Esophagus muscularis mucosa (tissue), 4 donors: ENCODE measurements around the gene ATXN1L. TPM values are rescaled to one million over a fixed set of nuclear protein-coding genes. Genes with fewer than 3 reads are reported as not detected.

ENCODE experiments used
- DNase-seq: peaks from one replicate; pipeline ENCODE4 v3.0.0-alpha.2; 2017; ENCODE audit errors: extremely low spot score
- H3K27ac ChIP-seq, 4 donors: fragments of 200-600 bp; sonication (generic); replicated peaks in 1 of 4; 1 replicate in 3 of 4; 2 replicates in 1 of 4; pipeline ENCODE4 v1.5.1; 2016 to 2019; ENCODE audit warnings: mild to moderate bottlenecking in 1 of 4
- H3K27me3 ChIP-seq, 4 donors: fragments of 200-600 bp; sonication (generic); one replicate each; pipeline versions ENCODE4 v1.5.1 to v1.6.0; 2016 to 2019
- H3K36me3 ChIP-seq, 4 donors: fragments of 200-600 bp; sonication (generic); one replicate each; pipeline ENCODE4 v1.5.1; 2016 to 2019
- H3K4me1 ChIP-seq, 4 donors: fragments of 200-600 bp; sonication (generic); one replicate each; pipeline ENCODE4 v1.5.1; 2016 to 2019
- H3K4me3 ChIP-seq, 4 donors: fragments of 200-600 bp; sonication (generic); 1 replicate in 2 of 4; 2 replicates in 2 of 4; pipeline ENCODE4 v1.5.1; 2016 to 2019; ENCODE audit warnings: mild to moderate bottlenecking in 4 of 4, moderate library complexity in 1 of 4
- H3K9me3 ChIP-seq, 4 donors: fragments of 200-600 bp; sonication (generic); 1 replicate in 3 of 4; 2 replicates in 1 of 4; pipeline ENCODE4 v1.5.1; 2016 to 2019
- EP300 ChIP-seq: sonication (generic); formaldehyde crosslinking; IDR thresholded peaks from one replicate; pipeline ENCODE4 v1.6.1; 2017; ENCODE audit warnings: antibody characterized with exemption
- POLR2A ChIP-seq: fragments of 450-650 bp; IDR thresholded peaks from one replicate; pipeline ENCODE4 v1.6.1; 2017; ENCODE audit warnings: antibody characterized with exemption, moderate library complexity, mild to moderate bottlenecking, low read depth
- POLR2AphosphoS5 ChIP-seq, 2 donors: sonication (generic); formaldehyde crosslinking; IDR thresholded peaks; one replicate each; pipeline ENCODE4 v1.6.1; 2017; ENCODE audit warnings: antibody characterized with exemption in 2 of 2
- WGBS: methylation state at CpG from one replicate; pipeline ENCODE4 v1.1.5; 2018; 5-methylcytosine and 5-hydroxymethylcytosine counted together
- intact Hi-C: fragments of 100-400 bp; cut with DNase I; formaldehyde crosslinking; loops from one replicate; pipeline ENCODE4 v1.15.1; 2023
- total RNA-seq, 4 donors: library from RNA; depleted of rRNA; stranded (reverse); fragments of >200 nt; gene quantifications; one replicate each; pipeline versions ENCODE4 v1.1.0 to v1.2.1, GENCODE V29; 2016
- TF ChIP-seq, protein P1 (sequence below), 3 experiments: fragments of 200-600 bp in 2 of 3; fragments of 450-650 bp in 1 of 3; sonication (generic) in 2 of 3; IDR thresholded peaks; one replicate each; pipeline ENCODE4 v1.5.1; 2017 to 2019; ENCODE audit warnings: antibody characterized with exemption in 3 of 3, mild to moderate bottlenecking in 2 of 3, moderate library complexity in 1 of 3

The ATXN1L gene
- total RNA-seq, 4 donors from 2014 or later, result 32.8 to 54.6 (median 42.9) TPM

DNA sequence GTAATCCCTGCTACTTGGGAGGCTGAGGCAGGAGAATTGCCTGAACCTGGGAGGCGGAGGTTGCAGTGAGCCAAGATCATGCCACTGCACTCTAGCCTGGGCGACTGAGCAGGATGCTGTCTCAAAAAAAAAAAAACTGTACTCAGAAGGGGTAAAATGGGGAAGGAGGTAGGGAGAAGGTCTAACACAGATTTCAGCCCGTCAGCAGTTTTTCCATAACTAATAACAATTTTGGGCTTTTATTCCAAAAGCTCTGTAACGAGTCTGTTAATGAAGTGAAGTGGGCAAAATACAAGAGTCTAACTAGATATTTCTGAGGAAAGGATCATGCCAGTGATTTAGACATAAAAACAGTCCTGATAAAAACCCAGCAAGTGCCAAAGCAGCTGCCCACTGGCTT, 27.4 kb downstream of the ATXN1L start:
- no peaks in the 10 kb centered on the region for H3K9me3 ChIP-seq
- TF ChIP-seq, protein P1, sequence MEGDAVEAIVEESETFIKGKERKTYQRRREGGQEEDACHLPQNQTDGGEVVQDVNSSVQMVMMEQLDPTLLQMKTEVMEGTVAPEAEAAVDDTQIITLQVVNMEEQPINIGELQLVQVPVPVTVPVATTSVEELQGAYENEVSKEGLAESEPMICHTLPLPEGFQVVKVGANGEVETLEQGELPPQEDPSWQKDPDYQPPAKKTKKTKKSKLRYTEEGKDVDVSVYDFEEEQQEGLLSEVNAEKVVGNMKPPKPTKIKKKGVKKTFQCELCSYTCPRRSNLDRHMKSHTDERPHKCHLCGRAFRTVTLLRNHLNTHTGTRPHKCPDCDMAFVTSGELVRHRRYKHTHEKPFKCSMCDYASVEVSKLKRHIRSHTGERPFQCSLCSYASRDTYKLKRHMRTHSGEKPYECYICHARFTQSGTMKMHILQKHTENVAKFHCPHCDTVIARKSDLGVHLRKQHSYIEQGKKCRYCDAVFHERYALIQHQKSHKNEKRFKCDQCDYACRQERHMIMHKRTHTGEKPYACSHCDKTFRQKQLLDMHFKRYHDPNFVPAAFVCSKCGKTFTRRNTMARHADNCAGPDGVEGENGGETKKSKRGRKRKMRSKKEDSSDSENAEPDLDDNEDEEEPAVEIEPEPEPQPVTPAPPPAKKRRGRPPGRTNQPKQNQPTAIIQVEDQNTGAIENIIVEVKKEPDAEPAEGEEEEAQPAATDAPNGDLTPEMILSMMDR (IDR thresholded peaks at IDR 0.05), result no peak
- no peak for TF ChIP-seq EP300
- no peak for TF ChIP-seq POLR2A
- TF ChIP-seq POLR2AphosphoS5 (IDR thresholded peaks at IDR 0.05), result no peak
- no peak overlapping the region for H3K27ac ChIP-seq
- no peaks in the 10 kb centered on the region for H3K4me1 ChIP-seq
- WGBS, result 88% methylated on average over 4 of the region's 4 CpGs
- H3K36me3 ChIP-seq, result peaks cover 0 to 53% (median 27%) of the 10 kb centered on the region in 4 donors
- H3K4me3 ChIP-seq, result no peak overlapping the region
- no peaks in the 10 kb centered on the region for H3K27me3 ChIP-seq
- intact Hi-C loops, result no loop called here
- no peak for DNase-seq

GRCh38 chr16:71878911-71879310, 33.1 kb downstream of the ATXN1L start:
- Histone ChIP-seq H3K36me3 (peaks cover 0 to 57% (median 37%) of the 10 kb centered on the region in 4 donors), H3K4me3 (no peak overlapping the region), H3K27me3 (no peaks in the 10 kb centered on the region), H3K27ac (no peak overlapping the region), H3K9me3 (no peaks in the 10 kb centered on the region), H3K4me1 (peaks cover 11 to 18% (median 16%) of the 10 kb centered on the region in 4 donors)
- intact Hi-C loops, result no loop called here
- no peak for DNase-seq
- 58% methylated on average over 4 of the region's 4 CpGs for WGBS
- TF ChIP-seq EP300 (no peak), POLR2A (no peak), POLR2AphosphoS5 (IDR thresholded peaks at IDR 0.05) (no peak)
- TF ChIP-seq, protein P1 (IDR thresholded peaks at IDR 0.05), result no peak

DNA sequence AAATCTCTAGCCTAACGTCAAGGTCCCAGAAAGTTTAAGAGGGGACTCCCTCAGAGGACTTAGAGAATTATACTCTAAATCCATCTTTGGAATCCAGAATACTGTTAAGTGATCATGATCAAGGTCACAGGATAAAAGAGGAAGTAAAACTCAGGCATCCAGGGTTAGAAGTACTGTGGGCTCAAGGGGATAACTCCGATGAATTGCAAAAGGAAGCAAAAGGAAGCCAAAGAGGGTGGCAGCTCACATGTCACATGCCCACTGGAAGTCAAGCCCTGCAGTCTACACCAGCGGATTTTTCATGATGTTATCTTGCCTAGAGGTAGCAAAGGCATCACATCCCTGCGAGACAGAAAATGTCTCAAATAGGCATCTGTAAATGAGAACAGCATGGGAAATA, 34.4 kb downstream of the ATXN1L start:
- 73% methylated on average over 4 of the region's 4 CpGs for WGBS

GRCh38 chr16:71882505-71883167, 36.9 kb downstream of the ATXN1L start:
- peaks cover 11 to 27% (median 25%) of the 10 kb centered on the region in 4 donors for H3K4me1 ChIP-seq
- no peaks in the 10 kb centered on the region for H3K27me3 ChIP-seq
- peak overlapping the region; percentile 85 to 95 (median 91) for H3K27ac ChIP-seq
- intact Hi-C loops, result loop anchor here (2.0 to 10.0 kb wide), 3 partner anchors 74 to 158 kb away; partner anchors contain the start of genes AP1G1 and PHLPP2
- TF ChIP-seq POLR2AphosphoS5 (IDR thresholded peaks at IDR 0.05), result no peak
- TF ChIP-seq, protein P1 (IDR thresholded peaks at IDR 0.05), result peak; percentile 88 to 96 (median 91)
- peak overlapping the region; percentile 79 to 97 (median 92) for H3K4me3 ChIP-seq
- DNase-seq, result peak; percentile 94
- peaks cover 0 to 32% (median 17%) of the 10 kb centered on the region in 4 donors for H3K36me3 ChIP-seq
- no peaks in the 10 kb centered on the region for H3K9me3 ChIP-seq
- WGBS, result 9% methylated on average over 9 of the region's 9 CpGs

More for the DNA sequence above, 34.4 kb downstream of the ATXN1L start:
- H3K4me3 ChIP-seq, result no peak overlapping the region
- no peak overlapping the region for H3K27ac ChIP-seq
- H3K27me3 ChIP-seq, result no peaks in the 10 kb centered on the region
- no peaks in the 10 kb centered on the region for H3K9me3 ChIP-seq
- intact Hi-C loops, result loop anchor here (5.0 to 10.0 kb wide), 2 partner anchors 82 to 155 kb away; partner anchors contain the start of gene PHLPP2
- no peak for DNase-seq
- peaks cover 0 to 47% (median 33%) of the 10 kb centered on the region in 4 donors for H3K36me3 ChIP-seq
- H3K4me1 ChIP-seq, result peaks cover 11 to 26% (median 24%) of the 10 kb centered on the region in 4 donors
- no peak for TF ChIP-seq POLR2A
- no peak for TF ChIP-seq POLR2AphosphoS5 (IDR thresholded peaks at IDR 0.05)
- TF ChIP-seq EP300, result no peak
- TF ChIP-seq, protein P1 (IDR thresholded peaks at IDR 0.05), result no peak
